Ishikawa (cell line): ENCODE data around the gene ZNF93.
A peak's percentile ranks its signal among the peaks of the same experiment; 100 is the strongest.

Experiments
- CEBPB ChIP-seq: IDR thresholded peaks from 2 replicates; pipeline ENCODE4 v1.6.1; 2012
- CREB1 ChIP-seq: IDR thresholded peaks from 2 replicates; pipeline ENCODE4 v1.6.1; 2012; ENCODE audit warnings: low read depth
- EP300 ChIP-seq: IDR thresholded peaks from 2 replicates; pipeline ENCODE4 v1.6.1; 2012; ENCODE audit warnings: borderline replicate concordance
- FOXM1 ChIP-seq: IDR thresholded peaks from 2 replicates; pipeline ENCODE4 v1.6.1; 2012; ENCODE audit warnings: low read depth, borderline replicate concordance
- MAX ChIP-seq: IDR thresholded peaks from 2 replicates; pipeline ENCODE4 v1.6.1; 2012
- NFIC ChIP-seq: IDR thresholded peaks from 2 replicates; pipeline ENCODE4 v1.6.1; 2012
- RAD21 ChIP-seq: IDR thresholded peaks from 2 replicates; pipeline ENCODE4 v1.6.1; 2012; ENCODE audit warnings: low read depth
- REST ChIP-seq: IDR thresholded peaks from 2 replicates; pipeline ENCODE4 v1.6.1; 2012; ENCODE audit warnings: low read depth, mild to moderate bottlenecking
- TAF1 ChIP-seq: IDR thresholded peaks from 2 replicates; pipeline ENCODE4 v1.6.1; 2012; ENCODE audit warnings: low read depth, mild to moderate bottlenecking
- TCF12 ChIP-seq: IDR thresholded peaks from 2 replicates; pipeline ENCODE4 v1.6.1; 2012; ENCODE audit warnings: low read depth
- TEAD4 ChIP-seq: IDR thresholded peaks from 2 replicates; pipeline ENCODE4 v1.6.1; 2012
- USF1 ChIP-seq: IDR thresholded peaks from 2 replicates; pipeline ENCODE4 v1.6.1; 2012
- YY1 ChIP-seq: IDR thresholded peaks from 2 replicates; pipeline ENCODE4 v1.6.1; 2012; ENCODE audit warnings: low read depth
- ZBTB7A ChIP-seq: IDR thresholded peaks from 2 replicates; pipeline ENCODE4 v1.6.1; 2012; ENCODE audit warnings: low read depth

Gene ZNF93

GRCh38 chr19:19944583-19944880, 43.8 kb downstream of the ZNF93 start:
- TF ChIP-seq FOXM1: no peak
- TF ChIP-seq EP300: no peak
- no peak for TF ChIP-seq TCF12
- no peak for TF ChIP-seq REST
- no peak for TF ChIP-seq MAX

- TF ChIP-seq FOXM1: no peak
- TF ChIP-seq ZBTB7A: no peak
- no peak for TF ChIP-seq NFIC
- TF ChIP-seq MAX: no peak
- no peak for TF ChIP-seq YY1
- no peak for TF ChIP-seq TAF1
- no peak for TF ChIP-seq RAD21
- no peak for TF ChIP-seq USF1
- no peak for TF ChIP-seq CREB1
Observed at GRCh38 chr19:19946226-19946625, 45.5 kb downstream of the ZNF93 start.

GRCh38 chr19:19948800-19949199, 48.1 kb downstream of the ZNF93 start:
- TF ChIP-seq FOXM1 (no peak), TAF1 (no peak)

GRCh38 chr19:19955208-19955607, 54.5 kb downstream of the ZNF93 start:
- no peak for TF ChIP-seq EP300
- TF ChIP-seq TCF12: no peak
- no peak for TF ChIP-seq CEBPB

- TF ChIP-seq CREB1 (no peak), ZBTB7A (no peak)
Observed at GRCh38 chr19:19956434-19957075, 55.8 kb downstream of the ZNF93 start.

GRCh38 chr19:19959151-19959799, 58.5 kb downstream of the ZNF93 start:
- peak; percentile 54 for TF ChIP-seq RAD21

- TF ChIP-seq CEBPB: no peak
- TF ChIP-seq TCF12: no peak
- TF ChIP-seq TAF1: no peak
- TF ChIP-seq CREB1: no peak
- no peak for TF ChIP-seq ZBTB7A
- no peak for TF ChIP-seq RAD21
- no peak for TF ChIP-seq FOXM1
- TF ChIP-seq USF1: no peak
- no peak for TF ChIP-seq TEAD4
- TF ChIP-seq REST: no peak
- no peak for TF ChIP-seq YY1
- TF ChIP-seq EP300: no peak
- TF ChIP-seq MAX: no peak
Observed at GRCh38 chr19:19964416-19964815, 63.7 kb downstream of the ZNF93 start.
